SH-SY5Y (cell line): ENCODE measurements around the gene VAMP7.

ENCODE experiments used
- GATA2 ChIP-seq: IDR thresholded peaks from 2 replicates; pipeline ENCODE4 v1.6.1; 2011; ENCODE audit warnings: mild to moderate bottlenecking, low read depth, low read length
- GATA3 ChIP-seq: IDR thresholded peaks from 2 replicates; pipeline ENCODE4 v1.6.1; 2011; ENCODE audit warnings: low read depth, mild to moderate bottlenecking, low read length, moderate library complexity

DNA sequence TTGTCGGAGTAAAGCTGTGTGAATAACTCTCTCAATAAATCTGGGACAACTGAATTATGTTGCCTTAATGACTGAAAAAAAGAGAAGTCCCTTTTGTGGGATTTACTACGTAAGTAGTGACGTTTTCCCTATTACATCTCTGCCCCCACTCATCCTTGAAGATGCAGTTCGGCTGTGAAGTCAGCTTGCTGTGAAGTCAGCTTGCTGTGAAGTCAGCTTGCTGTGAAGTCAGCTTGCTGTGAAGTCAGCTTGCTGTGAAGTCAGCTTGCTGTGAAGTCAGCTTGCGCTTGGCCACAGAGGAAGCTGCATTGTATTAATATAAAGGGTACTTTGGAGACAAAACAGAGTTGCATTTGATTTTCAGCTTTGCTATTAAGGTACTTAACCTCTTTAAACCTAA is 8.0 kb upstream of the VAMP7 start:
- TF ChIP-seq GATA3: no peak
- TF ChIP-seq GATA2: no peak
